Right atrium auricular region (tissue), 2 donors: ENCODE results near the gene ENTPD8. TPM values are rescaled to one million over a fixed set of nuclear protein-coding genes. Genes with fewer than 3 reads are reported as not detected.
A peak's percentile ranks its signal among the peaks of the same experiment; 100 is the strongest.
"Not testable (repeated sequence)": the region's sequence is repeated elsewhere in the genome, so short reads cannot be mapped to it uniquely, and the experiment has no call there.

Source experiments
- DNase-seq: peaks from one replicate; pipeline ENCODE4 v3.0.0-alpha.2; 2019; ENCODE audit warnings: low spot score
- H3K27ac ChIP-seq, 2 donors: fragments of 200-600 bp; sonication (generic); 1 replicate in 1 of 2; 2 replicates in 1 of 2; pipeline ENCODE4 v1.5.1; 2016 to 2019
- H3K27me3 ChIP-seq, 2 donors: fragments of 200-600 bp; sonication (generic); one replicate each; pipeline versions ENCODE4 v1.5.1 to v1.6.0; 2017 to 2019
- H3K36me3 ChIP-seq: fragments of 200-600 bp; sonication (generic); one replicate; pipeline ENCODE4 v1.5.1; 2016
- H3K4me1 ChIP-seq, 2 donors: fragments of 200-600 bp; sonication (generic); one replicate each; pipeline versions ENCODE4 v1.5.1 to v1.6.0; 2017 to 2019
- H3K4me3 ChIP-seq, 2 donors: fragments of 200-600 bp; sonication (generic); 1 replicate in 1 of 2; 2 replicates in 1 of 2; pipeline ENCODE4 v1.5.1; 2017 to 2019; ENCODE audit warnings: mild to moderate bottlenecking in 1 of 2, moderate library complexity in 1 of 2
- H3K9me3 ChIP-seq, 2 donors: fragments of 200-600 bp; sonication (generic); one replicate each; pipeline ENCODE4 v1.5.1; 2019
- CTCF ChIP-seq, 2 donors: fragments of 200-600 bp; sonication (generic); IDR thresholded peaks; one replicate each; pipeline ENCODE4 v1.5.1; 2019; ENCODE audit warnings: antibody characterized with exemption in 2 of 2
- total RNA-seq, 2 donors: library from RNA; depleted of rRNA; stranded (reverse); fragments of >200 nt; gene quantifications; one replicate each; pipeline ENCODE4 v1.1.0, GENCODE V29; 2016

The ENTPD8 gene
- total RNA-seq, 2 donors from 2014 or later: not detected

DNA sequence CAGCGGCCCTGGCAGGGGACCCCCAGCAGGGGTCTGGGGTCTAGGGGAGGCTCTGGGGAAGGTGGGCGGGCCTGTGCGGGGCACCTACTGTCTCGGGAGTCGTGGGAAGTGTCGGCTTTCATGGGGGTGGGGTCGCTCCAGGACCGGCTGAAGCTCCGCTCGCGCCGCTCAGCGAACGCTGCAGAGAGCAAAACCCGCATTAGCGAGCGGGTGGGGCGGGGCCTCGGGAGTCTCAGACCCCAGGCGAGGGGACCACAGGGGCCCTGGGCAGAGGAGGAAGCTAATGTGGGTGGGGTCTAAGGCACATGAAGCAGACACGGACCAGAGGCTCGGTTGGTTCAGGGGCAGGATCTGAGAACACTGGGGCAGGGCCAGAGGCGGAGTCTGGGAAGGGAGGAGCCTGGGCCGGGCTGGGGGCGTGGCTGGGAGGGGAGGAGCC is 12.5 kb upstream of the ENTPD8 start:
- Histone ChIP-seq H3K36me3 (peaks cover 10% of the 10 kb centered on the region), H3K27me3 (no peaks in the 10 kb centered on the region), H3K4me3 (peak overlapping the region; percentile 5 to 49), H3K27ac (no peak overlapping the region), H3K4me1 (peaks cover 0 to 30% of the 10 kb centered on the region in 2 donors), H3K9me3 (no peaks in the 10 kb centered on the region)
- no peak for TF ChIP-seq CTCF (IDR thresholded peaks at IDR 0.05)
- DNase-seq: no peak

DNA sequence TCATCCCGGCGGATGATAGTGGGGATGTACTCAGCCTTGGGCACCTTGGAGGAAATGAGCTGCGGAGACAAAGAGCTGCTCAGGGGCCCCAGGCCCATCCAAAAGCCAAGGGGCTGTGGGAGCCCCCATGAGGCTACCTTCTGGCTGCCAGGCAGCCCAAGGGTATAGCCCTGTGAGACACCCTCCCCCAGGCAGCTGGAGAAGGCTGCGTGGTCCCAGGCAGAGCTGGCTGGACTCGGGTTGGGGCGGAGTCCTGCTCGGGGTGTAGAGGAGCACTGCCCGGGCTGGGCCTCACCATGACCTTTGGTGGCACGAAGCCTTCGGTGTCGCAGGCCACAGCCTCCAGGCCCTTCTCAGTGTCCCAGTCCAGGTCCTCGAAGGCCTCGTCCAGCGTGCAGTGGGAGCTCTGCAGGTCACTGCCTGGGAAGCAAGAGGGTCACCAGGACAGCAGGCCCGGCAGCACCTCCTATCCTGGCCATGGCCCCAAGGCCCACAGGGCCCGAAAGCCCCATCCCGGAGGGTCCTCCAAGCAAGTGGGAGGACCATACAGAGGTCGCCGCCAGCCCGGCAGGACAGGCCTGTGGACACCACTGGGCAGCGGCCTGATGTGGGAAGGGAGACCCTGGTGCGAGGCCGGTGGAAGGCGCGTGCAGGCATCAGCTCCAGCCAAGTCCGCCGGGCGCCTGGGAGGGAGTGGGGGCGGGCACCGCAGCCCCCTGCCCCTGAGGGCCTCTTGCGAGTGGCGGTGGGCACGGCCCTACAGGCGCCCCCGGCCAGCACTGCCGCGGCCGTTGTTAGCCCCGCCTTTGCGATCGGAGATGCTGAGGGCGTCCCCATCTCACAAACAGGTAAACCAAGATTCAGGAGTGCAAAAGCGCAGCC is 11.8 kb upstream of the ENTPD8 start:
- H3K27me3 ChIP-seq: no peaks in the 10 kb centered on the region
- H3K9me3 ChIP-seq: no peaks in the 10 kb centered on the region
- peak overlapping the region in 1 of 2 donors; percentile 49 for H3K4me3 ChIP-seq
- H3K27ac ChIP-seq: no peak overlapping the region
- H3K36me3 ChIP-seq: peaks cover 10% of the 10 kb centered on the region
- H3K4me1 ChIP-seq: peaks cover 0 to 23% of the 10 kb centered on the region in 2 donors
- no peak for DNase-seq
- TF ChIP-seq CTCF (IDR thresholded peaks at IDR 0.05): no peak

GRCh38 chr9:137452006-137452760 is 11.0 kb upstream of the ENTPD8 start:
- no peak overlapping the region for H3K27ac ChIP-seq

DNA sequence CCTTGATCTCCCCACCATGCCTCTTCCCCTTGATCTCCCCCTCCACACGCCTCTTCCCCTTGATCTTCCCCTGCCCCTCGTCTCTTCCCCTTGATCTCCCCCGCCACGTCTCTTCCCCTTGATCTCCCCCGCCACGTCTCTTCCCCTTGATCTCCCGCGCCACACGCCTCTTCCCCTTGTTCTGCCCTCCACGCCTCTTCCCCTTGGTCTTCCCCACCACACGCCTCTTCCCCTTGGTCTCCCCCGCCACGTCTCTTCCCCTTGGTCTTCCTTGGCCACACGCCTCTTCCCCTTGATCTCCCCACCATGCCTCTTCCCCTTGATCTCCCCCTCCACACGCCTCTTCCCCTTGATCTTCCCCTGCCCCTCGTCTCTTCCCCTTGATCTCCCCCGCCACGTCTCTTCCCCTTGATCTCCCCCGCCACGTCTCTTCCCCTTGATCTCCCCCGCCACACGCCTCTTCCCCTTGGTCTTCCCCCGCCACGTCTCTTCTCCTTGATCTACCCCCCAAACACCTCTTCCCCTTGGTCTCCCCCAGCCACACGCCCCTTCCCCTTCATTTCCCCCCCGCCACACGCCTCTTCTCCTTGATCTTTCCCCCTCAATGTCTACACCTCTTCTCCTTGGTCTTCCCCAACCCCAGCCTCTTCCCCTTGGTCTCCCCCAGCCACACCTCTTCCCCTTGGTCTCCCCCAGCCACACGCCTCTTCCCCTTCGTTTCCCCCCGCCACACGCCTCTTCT is 10.3 kb upstream of the ENTPD8 start:
- not testable (repeated sequence) for H3K9me3 ChIP-seq, DNase-seq, H3K4me3 ChIP-seq, H3K27me3 ChIP-seq, H3K27ac ChIP-seq
- Histone ChIP-seq H3K4me1 (peaks cover 0 to 20% of the 10 kb centered on the region in 2 donors), H3K36me3 (peaks cover 10% of the 10 kb centered on the region)

More at GRCh38 chr9:137452006-137452760, 11.0 kb upstream of the ENTPD8 start:
- H3K27me3 ChIP-seq: no peaks in the 10 kb centered on the region
- H3K4me3 ChIP-seq: no peak overlapping the region
- H3K36me3 ChIP-seq: peaks cover 10% of the 10 kb centered on the region
- H3K4me1 ChIP-seq: peaks cover 0 to 20% of the 10 kb centered on the region in 2 donors
- no peaks in the 10 kb centered on the region for H3K9me3 ChIP-seq
- DNase-seq: no peak
- TF ChIP-seq CTCF (IDR thresholded peaks at IDR 0.05): no peak

GRCh38 chr9:137450539-137451222 is 9.5 kb upstream of the ENTPD8 start:
- Histone ChIP-seq H3K4me1 (peaks cover 0 to 20% of the 10 kb centered on the region in 2 donors), H3K36me3 (peaks cover 10% of the 10 kb centered on the region)
- not testable (repeated sequence) for H3K4me3 ChIP-seq, H3K27ac ChIP-seq, H3K9me3 ChIP-seq, DNase-seq, H3K27me3 ChIP-seq

DNA sequence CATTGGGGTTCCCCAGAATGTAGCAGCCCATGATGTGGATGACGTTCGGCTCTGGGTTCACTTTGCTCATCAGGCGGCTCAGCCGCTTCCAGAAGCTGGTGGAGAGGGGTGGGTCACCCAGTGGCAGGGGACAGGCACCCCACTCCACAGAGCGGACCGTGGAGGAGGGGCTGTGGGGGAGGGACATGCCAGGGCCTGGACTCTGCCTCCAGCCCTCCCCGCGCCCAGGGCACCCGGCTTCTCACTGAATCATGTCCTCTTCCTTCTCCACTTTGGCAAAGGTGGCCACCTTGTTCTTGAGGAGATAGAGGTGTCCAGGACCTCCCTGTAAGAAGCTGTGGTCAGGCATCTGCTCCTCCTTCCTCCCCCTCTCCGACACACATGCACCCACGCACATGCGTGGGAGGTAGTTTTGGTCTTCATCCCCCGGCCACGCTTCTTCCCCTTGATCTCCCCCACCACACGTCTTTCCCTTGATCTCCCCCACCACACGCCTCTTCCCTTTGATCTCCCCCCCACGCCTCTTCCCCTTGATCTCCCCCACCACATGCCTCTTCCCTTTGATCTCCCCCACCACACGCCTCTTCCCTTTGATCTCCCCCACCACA is 8.9 kb upstream of the ENTPD8 start:
- Histone ChIP-seq H3K4me1 (peaks cover 0 to 23% of the 10 kb centered on the region in 2 donors), H3K36me3 (peaks cover 10% of the 10 kb centered on the region), H3K9me3 (no peaks in the 10 kb centered on the region), H3K4me3 (no peak overlapping the region), H3K27ac (no peak overlapping the region), H3K27me3 (no peaks in the 10 kb centered on the region)
- no peak for TF ChIP-seq CTCF (IDR thresholded peaks at IDR 0.05)
- no peak for DNase-seq
